Measurements from ENCODE around the gene MACROD2. TPM values are rescaled to one million over a fixed set of nuclear protein-coding genes. Genes with fewer than 3 reads are reported as not detected.
A peak's percentile ranks its signal among the peaks of the same experiment; 100 is the strongest.

The MACROD2 gene
- polyA plus RNA-seq, 2 of the 4 experiments (the other 2 are of a cell fraction), result 0.96 to 1.3 TPM

- ATAC-seq (no peak), FAIRE-seq (no peak), DNase-seq (ENCODE audit: low read depth in 1 of 2, low spot score in 1 of 2) (no peak)
- Histone ChIP-seq H3K4me1 (no peaks in the 10 kb centered on the region), H3K9me3 (no peaks in the 10 kb centered on the region), H3K27ac (no peak overlapping the region), H3K4me3 (no peak overlapping the region), H3K4me2 (no peak overlapping the region)
- WGBS (ENCODE audit: missing lambda C conversion rate), result 64% methylated on average over 5 of the region's 5 CpGs
- TF ChIP-seq, protein P1, sequence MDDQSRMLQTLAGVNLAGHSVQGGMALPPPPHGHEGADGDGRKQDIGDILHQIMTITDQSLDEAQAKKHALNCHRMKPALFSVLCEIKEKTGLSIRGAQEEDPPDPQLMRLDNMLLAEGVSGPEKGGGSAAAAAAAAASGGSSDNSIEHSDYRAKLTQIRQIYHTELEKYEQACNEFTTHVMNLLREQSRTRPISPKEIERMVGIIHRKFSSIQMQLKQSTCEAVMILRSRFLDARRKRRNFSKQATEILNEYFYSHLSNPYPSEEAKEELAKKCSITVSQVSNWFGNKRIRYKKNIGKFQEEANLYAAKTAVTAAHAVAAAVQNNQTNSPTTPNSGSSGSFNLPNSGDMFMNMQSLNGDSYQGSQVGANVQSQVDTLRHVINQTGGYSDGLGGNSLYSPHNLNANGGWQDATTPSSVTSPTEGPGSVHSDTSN (IDR thresholded peaks at IDR 0.05), result no peak
- TF ChIP-seq, protein P2, sequence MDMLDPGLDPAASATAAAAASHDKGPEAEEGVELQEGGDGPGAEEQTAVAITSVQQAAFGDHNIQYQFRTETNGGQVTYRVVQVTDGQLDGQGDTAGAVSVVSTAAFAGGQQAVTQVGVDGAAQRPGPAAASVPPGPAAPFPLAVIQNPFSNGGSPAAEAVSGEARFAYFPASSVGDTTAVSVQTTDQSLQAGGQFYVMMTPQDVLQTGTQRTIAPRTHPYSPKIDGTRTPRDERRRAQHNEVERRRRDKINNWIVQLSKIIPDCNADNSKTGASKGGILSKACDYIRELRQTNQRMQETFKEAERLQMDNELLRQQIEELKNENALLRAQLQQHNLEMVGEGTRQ (IDR thresholded peaks at IDR 0.05), result no peak
- TF ChIP-seq ESRRA (IDR thresholded peaks at IDR 0.05; ENCODE audit: borderline replicate concordance, low read length), result no peak
- peak; percentile 37 for TF ChIP-seq MAFK (IDR thresholded peaks at IDR 0.05; ENCODE audit: partially characterized antibody)
- CTCF ChIA-PET, result no interaction called here
- POLR2A ChIA-PET, result no interaction called here
These were observed 1302.0 kb downstream of the MACROD2 start for GRCh38 chr20:15297059-15297875.

- ATAC-seq (no peak), FAIRE-seq (no peak)
- H3K27ac ChIP-seq, result no peak overlapping the region
These were observed 1306.8 kb downstream of the MACROD2 start for GRCh38 chr20:15302075-15302474.

More at GRCh38 chr20:15302075-15302474, 1306.8 kb downstream of the MACROD2 start:
- CTCF ChIA-PET, result no interaction called here
- Histone ChIP-seq H3K4me2 (no peak overlapping the region), H3K9me3 (no peaks in the 10 kb centered on the region; the same call in 2 of the 3 replicates), H3K4me1 (no peaks in the 10 kb centered on the region), H3K4me3 (no peak overlapping the region)
- POLR2A ChIA-PET, result no interaction called here
- no peak for DNase-seq (ENCODE audit: low read depth in 1 of 2, low spot score in 1 of 2)
- WGBS (ENCODE audit: missing lambda C conversion rate), result 56% methylated on average over 5 of the region's 5 CpGs
- TF ChIP-seq TFCP2L1 (CRISPR knock-in tag; IDR thresholded peaks at IDR 0.05), result no peak
- no peak for TF ChIP-seq MYC (IDR thresholded peaks at IDR 0.05; ENCODE audit: borderline replicate concordance, low read length)
- no peak for TF ChIP-seq HDAC2 (IDR thresholded peaks at IDR 0.05)
- TF ChIP-seq RNF2 (IDR thresholded peaks at IDR 0.05; ENCODE audit: borderline replicate concordance, low read depth), result no peak
- no peak for TF ChIP-seq SMC3 (IDR thresholded peaks at IDR 0.05)
- TF ChIP-seq JUN (IDR thresholded peaks at IDR 0.05), result no peak
- TF ChIP-seq ZNF302 (CRISPR knock-in tag; IDR thresholded peaks at IDR 0.05), result no peak
- TF ChIP-seq, protein P3, sequence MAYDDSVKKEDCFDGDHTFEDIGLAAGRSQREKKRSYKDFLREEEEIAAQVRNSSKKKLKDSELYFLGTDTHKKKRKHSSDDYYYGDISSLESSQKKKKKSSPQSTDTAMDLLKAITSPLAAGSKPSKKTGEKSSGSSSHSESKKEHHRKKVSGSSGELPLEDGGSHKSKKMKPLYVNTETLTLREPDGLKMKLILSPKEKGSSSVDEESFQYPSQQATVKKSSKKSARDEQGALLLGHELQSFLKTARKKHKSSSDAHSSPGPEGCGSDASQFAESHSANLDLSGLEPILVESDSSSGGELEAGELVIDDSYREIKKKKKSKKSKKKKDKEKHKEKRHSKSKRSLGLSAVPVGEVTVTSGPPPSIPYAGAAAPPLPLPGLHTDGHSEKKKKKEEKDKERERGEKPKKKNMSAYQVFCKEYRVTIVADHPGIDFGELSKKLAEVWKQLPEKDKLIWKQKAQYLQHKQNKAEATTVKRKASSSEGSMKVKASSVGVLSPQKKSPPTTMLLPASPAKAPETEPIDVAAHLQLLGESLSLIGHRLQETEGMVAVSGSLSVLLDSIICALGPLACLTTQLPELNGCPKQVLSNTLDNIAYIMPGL (CRISPR knock-in tag; IDR thresholded peaks at IDR 0.05; ENCODE audit: borderline replicate concordance), result no peak
- no peak for TF ChIP-seq ATOH8 (CRISPR knock-in tag; IDR thresholded peaks at IDR 0.05; ENCODE audit: low read depth)
- no peak for TF ChIP-seq CBX8 (IDR thresholded peaks at IDR 0.05)
- TF ChIP-seq HEYL (CRISPR knock-in tag; IDR thresholded peaks at IDR 0.05), result no peak
- TF ChIP-seq, protein P4, sequence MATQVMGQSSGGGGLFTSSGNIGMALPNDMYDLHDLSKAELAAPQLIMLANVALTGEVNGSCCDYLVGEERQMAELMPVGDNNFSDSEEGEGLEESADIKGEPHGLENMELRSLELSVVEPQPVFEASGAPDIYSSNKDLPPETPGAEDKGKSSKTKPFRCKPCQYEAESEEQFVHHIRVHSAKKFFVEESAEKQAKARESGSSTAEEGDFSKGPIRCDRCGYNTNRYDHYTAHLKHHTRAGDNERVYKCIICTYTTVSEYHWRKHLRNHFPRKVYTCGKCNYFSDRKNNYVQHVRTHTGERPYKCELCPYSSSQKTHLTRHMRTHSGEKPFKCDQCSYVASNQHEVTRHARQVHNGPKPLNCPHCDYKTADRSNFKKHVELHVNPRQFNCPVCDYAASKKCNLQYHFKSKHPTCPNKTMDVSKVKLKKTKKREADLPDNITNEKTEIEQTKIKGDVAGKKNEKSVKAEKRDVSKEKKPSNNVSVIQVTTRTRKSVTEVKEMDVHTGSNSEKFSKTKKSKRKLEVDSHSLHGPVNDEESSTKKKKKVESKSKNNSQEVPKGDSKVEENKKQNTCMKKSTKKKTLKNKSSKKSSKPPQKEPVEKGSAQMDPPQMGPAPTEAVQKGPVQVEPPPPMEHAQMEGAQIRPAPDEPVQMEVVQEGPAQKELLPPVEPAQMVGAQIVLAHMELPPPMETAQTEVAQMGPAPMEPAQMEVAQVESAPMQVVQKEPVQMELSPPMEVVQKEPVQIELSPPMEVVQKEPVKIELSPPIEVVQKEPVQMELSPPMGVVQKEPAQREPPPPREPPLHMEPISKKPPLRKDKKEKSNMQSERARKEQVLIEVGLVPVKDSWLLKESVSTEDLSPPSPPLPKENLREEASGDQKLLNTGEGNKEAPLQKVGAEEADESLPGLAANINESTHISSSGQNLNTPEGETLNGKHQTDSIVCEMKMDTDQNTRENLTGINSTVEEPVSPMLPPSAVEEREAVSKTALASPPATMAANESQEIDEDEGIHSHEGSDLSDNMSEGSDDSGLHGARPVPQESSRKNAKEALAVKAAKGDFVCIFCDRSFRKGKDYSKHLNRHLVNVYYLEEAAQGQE (IDR thresholded peaks at IDR 0.05), result no peak
- no peak for TF ChIP-seq TP53 (CRISPR knock-in tag; IDR thresholded peaks at IDR 0.05)
- no peak for TF ChIP-seq KDM1A (IDR thresholded peaks at IDR 0.05; ENCODE audit: low read depth)
- TF ChIP-seq RAD21 (conservative IDR thresholded peaks at IDR 0.05 in 1 of 2, IDR thresholded peaks at IDR 0.05 in 1 of 2), result no peak
- no peak for TF ChIP-seq RFX5 (IDR thresholded peaks at IDR 0.05)

All from A549 (cell line).